Right renal cortex interstitium (tissue), 3 donors: Measurements from ENCODE around the gene OPRPN. TPM values are rescaled to one million over a fixed set of nuclear protein-coding genes. Genes with fewer than 3 reads are reported as not detected.

Source experiments
- polyA plus RNA-seq, 3 donors: library from polyadenylated mRNA; unstranded; fragments of 120-200 nt; gene quantifications; one replicate each; pipeline ENCODE4 v1.2.1, GENCODE V29; 2013; ENCODE audit not compliant: insufficient read length in 3 of 3

Gene OPRPN
- polyA plus RNA-seq, 3 donors = not detected

Other genes starting within 250 kb of the OPRPN start
- gene PRR27, start 243.7 kb upstream of the OPRPN start, polyA plus RNA-seq = under 1 TPM in 2 of 3 donors, not detected in 1; 0.06 to 0.07 TPM
- 1 to 10 TPM; 1.5 to 2.3 (median 2.1) TPM for gene ODAM, start 202.2 kb upstream of the OPRPN start, polyA plus RNA-seq
- gene FDCSP, start 171.8 kb upstream of the OPRPN start, polyA plus RNA-seq = 1 to 10 TPM in 1 of 3 donors, under 1 TPM in 2; 0.76 to 1.3 (median 0.86) TPM
- not detected for gene CSN3, start 155.3 kb upstream of the OPRPN start, polyA plus RNA-seq
- under 1 TPM in 2 of 3 donors, not detected in 1; 0.11 to 0.18 TPM for gene CABS1, start 63.0 kb upstream of the OPRPN start, polyA plus RNA-seq
- not detected for gene SMR3A, start 37.2 kb upstream of the OPRPN start, polyA plus RNA-seq
- not detected for gene SMR3B, start 14.8 kb upstream of the OPRPN start, polyA plus RNA-seq
- gene MUC7, start 74.3 kb downstream of the OPRPN start, polyA plus RNA-seq = under 1 TPM in 2 of 3 donors, not detected in 1; 0.08 to 0.14 TPM
- not detected for gene AMTN, start 120.6 kb downstream of the OPRPN start, polyA plus RNA-seq
- 1 to 10 TPM; 1.2 to 1.7 (median 1.3) TPM for gene AMBN, start 194.3 kb downstream of the OPRPN start, polyA plus RNA-seq
- gene ENAM, start 230.8 kb downstream of the OPRPN start, polyA plus RNA-seq = 1 to 10 TPM; 4.7 to 6.0 (median 5.9) TPM